Mesenchymal stem cell (in vitro differentiated cells and primary cell): Measurements from ENCODE around the gene BID. TPM values are rescaled to one million over a fixed set of nuclear protein-coding genes. Genes with fewer than 3 reads are reported as not detected.
A peak's percentile ranks its signal among the peaks of the same experiment; 100 is the strongest.

Source experiments
- DNase-seq: peaks from one replicate; pipeline ENCODE4 v3.0.0-alpha.2; 2013
- H2AFZ ChIP-seq: one replicate; pipeline ENCODE4 v1.6.1; 2013; ENCODE audit warnings: low read depth, mild to moderate bottlenecking, control low read depth, inconsistent platforms, low read length, moderate library complexity
- H2AK5ac ChIP-seq: 2 replicates; pipeline ENCODE4 v1.6.1; 2013; ENCODE audit warnings: low read length, moderate library complexity, mild to moderate bottlenecking, inconsistent platforms; ENCODE audit not compliant: severe bottlenecking
- H2BK120ac ChIP-seq: one replicate; pipeline ENCODE4 v1.6.1; 2013; ENCODE audit warnings: low read depth, mild to moderate bottlenecking, inconsistent platforms, low read length, moderate library complexity
- H2BK12ac ChIP-seq, 2 experiments: one replicate each; pipeline ENCODE4 v1.6.1; 2013; ENCODE audit warnings: inconsistent platforms in 2 of 2, low read length in 2 of 2, mild to moderate bottlenecking in 2 of 2, moderate library complexity in 2 of 2, control low read depth in 1 of 2
- H2BK15ac ChIP-seq: one replicate; pipeline ENCODE4 v1.6.1; 2013; ENCODE audit warnings: mild to moderate bottlenecking, low read depth, inconsistent platforms; ENCODE audit not compliant: poor library complexity, severe bottlenecking
- H2BK5ac ChIP-seq: 2 replicates; pipeline ENCODE4 v1.6.1; 2013; ENCODE audit warnings: low read depth, mild to moderate bottlenecking, low read length, control low read depth, inconsistent platforms; ENCODE audit not compliant: poor library complexity, severe bottlenecking
- H3K14ac ChIP-seq, 2 experiments: one replicate each; pipeline ENCODE4 v1.6.1; 2013; ENCODE audit warnings: inconsistent platforms in 2 of 2, low read length in 2 of 2, control low read depth in 1 of 2, mild to moderate bottlenecking in 1 of 2, moderate library complexity in 1 of 2
- H3K18ac ChIP-seq, 2 experiments: one replicate each; pipeline ENCODE4 v1.6.1; 2013; ENCODE audit warnings: inconsistent platforms in 2 of 2, low read length in 2 of 2, control low read depth in 1 of 2, low read depth in 1 of 2, mild to moderate bottlenecking in 1 of 2
- H3K23ac ChIP-seq, 2 experiments: one replicate each; pipeline ENCODE4 v1.6.1; 2013; ENCODE audit warnings: inconsistent platforms in 2 of 2, low read length in 2 of 2, mild to moderate bottlenecking in 2 of 2, moderate library complexity in 2 of 2, control low read depth in 1 of 2
- H3K27ac ChIP-seq: 2 replicates; pipeline ENCODE4 v1.5.1; 2013; ENCODE audit warnings: mild to moderate bottlenecking, moderate library complexity, low read length, control low read depth, inconsistent platforms; ENCODE audit not compliant: poor library complexity, severe bottlenecking
- H3K27me3 ChIP-seq, 2 experiments: 2 replicates each; pipeline versions ENCODE4 v1.6.1 to v1.7.0; 2013; ENCODE audit warnings: low read length in 2 of 2, mild to moderate bottlenecking in 2 of 2, moderate library complexity in 2 of 2, control low read depth in 1 of 2, inconsistent platforms in 1 of 2; ENCODE audit not compliant: control insufficient read depth in 1 of 2, insufficient read depth in 1 of 2
- H3K36me3 ChIP-seq, 2 experiments: 2 replicates each; pipeline versions ENCODE4 v1.6.1 to v1.7.0; 2013; ENCODE audit warnings: low read length in 2 of 2, control low read depth in 1 of 2, inconsistent platforms in 1 of 2, low read depth in 1 of 2, mild to moderate bottlenecking in 1 of 2; ENCODE audit not compliant: insufficient read depth in 2 of 2, control insufficient read depth in 1 of 2
- H3K4ac ChIP-seq, 2 experiments: one replicate each; pipeline ENCODE4 v1.6.1; 2013; ENCODE audit warnings: inconsistent platforms in 2 of 2, low read length in 2 of 2, mild to moderate bottlenecking in 2 of 2, moderate library complexity in 2 of 2, control low read depth in 1 of 2, low read depth in 1 of 2
- H3K4me1 ChIP-seq: 2 replicates; pipeline ENCODE4 v1.6.1; 2013; ENCODE audit warnings: low read depth, low read length, control low read depth; ENCODE audit not compliant: control insufficient read depth, insufficient read depth
- H3K4me2 ChIP-seq: 2 replicates; pipeline ENCODE4 v1.6.1; 2013; ENCODE audit warnings: low read length, mild to moderate bottlenecking, inconsistent platforms; ENCODE audit not compliant: poor library complexity, severe bottlenecking
- H3K4me3 ChIP-seq, 2 experiments: 2 replicates each; pipeline versions ENCODE4 v1.5.1 to v1.7.0; 2013; ENCODE audit warnings: low read length in 2 of 2, mild to moderate bottlenecking in 2 of 2, control low read depth in 1 of 2, low read depth in 1 of 2; ENCODE audit not compliant: insufficient read depth in 1 of 2
- H3K79me1 ChIP-seq: replicated peaks from 2 replicates; pipeline ENCODE4 v1.6.1; 2013; ENCODE audit warnings: mild to moderate bottlenecking, control low read depth, low read length, inconsistent platforms; ENCODE audit not compliant: poor library complexity, severe bottlenecking
- H3K9ac ChIP-seq: 2 replicates; pipeline ENCODE4 v1.7.0; 2013; ENCODE audit warnings: mild to moderate bottlenecking, low read length, moderate library complexity
- H3K9me3 ChIP-seq: 2 replicates; pipeline ENCODE4 v1.7.0; 2013; ENCODE audit warnings: mild to moderate bottlenecking, low read length; ENCODE audit not compliant: control insufficient read depth
- H4K8ac ChIP-seq: one replicate; pipeline ENCODE4 v1.6.1; 2013; ENCODE audit warnings: inconsistent platforms, mild to moderate bottlenecking, low read length, moderate library complexity
- H4K91ac ChIP-seq: one replicate; pipeline ENCODE4 v1.6.1; 2013; ENCODE audit warnings: mild to moderate bottlenecking, low read length, inconsistent platforms
- WGBS: methylation state at CpG from one replicate; pipeline ENCODE4 v1.1.7; 2013; ENCODE audit warnings: mixed read lengths; 5-methylcytosine and 5-hydroxymethylcytosine counted together
- polyA plus RNA-seq, 2 experiments: library from polyadenylated mRNA; stranded (reverse); fragments of 200-250 nt; gene quantifications; one replicate each; pipeline ENCODE4 v1.2.3, GENCODE V29; 2013

Gene BID
- polyA plus RNA-seq (2013, experiment 1 of 2): 25.7 TPM
- polyA plus RNA-seq (2013, experiment 2 of 2): 25.8 TPM

GRCh38 chr22:17774206-17774925, at the start of gene BID:
Gene BID (minus strand): TSS chr22:17774469. CDS start chr22:17750116, 24,353 bp downstream.
- Histone ChIP-seq H3K27ac (no peak within 1 kb of the TSS), H3K23ac (peak within 1 kb of the TSS in 1 of 2 experiments; percentile 18), H2AFZ (peak within 1 kb of the TSS; percentile 62), H3K79me1 (peaks cover 21% of the 10 kb centered on the region), H3K4me3 (peak within 1 kb of the TSS; percentile 80 to 81), H3K9ac (peak within 1 kb of the TSS; percentile 70), H3K36me3 (peaks cover 0 to 10% of the 10 kb centered on the region in 2 experiments), H2AK5ac (no peak within 1 kb of the TSS), H3K4me2 (peak within 1 kb of the TSS; percentile 82), H2BK15ac (peak within 1 kb of the TSS; percentile 12), H2BK12ac (peak within 1 kb of the TSS in 1 of 2 experiments; percentile 68), H3K18ac (peak within 1 kb of the TSS; percentile 44 to 72), H4K8ac (peak within 1 kb of the TSS; percentile 86), H3K9me3 (no peaks in the 10 kb centered on the region), H3K14ac (peak within 1 kb of the TSS in 1 of 2 experiments; percentile 70), H3K4me1 (peaks cover 31% of the 10 kb centered on the region), H3K27me3 (peaks cover 0 to under 1% of the 10 kb centered on the region in 2 experiments), H2BK120ac (no peak within 1 kb of the TSS), H4K91ac (no peak within 1 kb of the TSS), H2BK5ac (no peak within 1 kb of the TSS), H3K4ac (peak within 1 kb of the TSS in 1 of 2 experiments; percentile 53)
- DNase-seq: peak; percentile 29
- WGBS: 2% methylated on average over 21 of the region's 64 CpGs

DNA sequence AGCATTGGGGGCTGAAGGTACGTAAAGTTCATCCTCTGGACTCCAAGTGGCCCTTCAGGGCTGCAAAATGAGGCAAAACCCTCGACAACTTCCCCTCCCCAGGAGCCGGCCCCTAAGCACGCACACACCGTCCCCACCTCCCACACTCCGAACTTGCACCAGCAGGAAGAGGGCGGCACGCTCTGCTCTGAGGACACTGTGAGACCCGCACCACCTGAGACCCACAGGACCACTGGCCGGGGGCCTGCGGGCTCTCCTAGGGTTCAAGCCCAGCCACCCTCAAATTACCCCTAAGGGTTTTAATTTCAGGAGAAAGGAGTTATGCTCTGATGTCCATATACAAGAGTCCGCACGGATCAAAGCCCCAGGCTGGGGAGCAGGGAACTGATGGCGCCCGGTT, 49.7 kb upstream of the BID start:
- WGBS: 86% methylated on average over 13 of the region's 15 CpGs
- Histone ChIP-seq H3K4me2 (no peak overlapping the region), H3K36me3 (peaks cover 60 to 88% of the 10 kb centered on the region in 2 experiments)

GRCh38 chr22:17823226-17823625, 49.0 kb upstream of the BID start:
- Histone ChIP-seq H3K4me3 (no peak overlapping the region), H3K4ac (peak overlapping the region in 1 of 2 experiments; percentile 18), H3K36me3 (peaks cover 59 to 89% of the 10 kb centered on the region in 2 experiments), H3K27ac (no peak overlapping the region), H3K9me3 (no peaks in the 10 kb centered on the region), H3K9ac (no peak overlapping the region), H3K79me1 (peaks cover 47% of the 10 kb centered on the region), H4K8ac (no peak overlapping the region), H3K4me2 (no peak overlapping the region), H2AK5ac (no peak overlapping the region), H3K18ac (no peak overlapping the region), H2BK5ac (no peak overlapping the region), H3K23ac (no peak overlapping the region), H4K91ac (no peak overlapping the region), H2AFZ (no peak overlapping the region), H2BK12ac (no peak overlapping the region), H2BK120ac (no peak overlapping the region), H3K4me1 (peaks cover 4% of the 10 kb centered on the region), H3K27me3 (no peaks in the 10 kb centered on the region), H2BK15ac (no peak overlapping the region), H3K14ac (no peak overlapping the region)
- 100% methylated on average over 3 of the region's 4 CpGs for WGBS
- DNase-seq: no peak

More for the DNA sequence above, 49.7 kb upstream of the BID start:
- Histone ChIP-seq H3K4me3 (no peak overlapping the region), H4K8ac (no peak overlapping the region), H3K79me1 (peaks cover 53% of the 10 kb centered on the region), H3K14ac (no peak overlapping the region), H3K4me1 (peaks cover 5% of the 10 kb centered on the region), H3K27ac (no peak overlapping the region), H3K23ac (no peak overlapping the region), H2BK5ac (no peak overlapping the region), H3K4ac (no peak overlapping the region), H4K91ac (no peak overlapping the region), H2BK12ac (no peak overlapping the region), H2BK120ac (no peak overlapping the region), H3K9me3 (no peaks in the 10 kb centered on the region), H2BK15ac (no peak overlapping the region), H3K27me3 (no peaks in the 10 kb centered on the region), H2AK5ac (no peak overlapping the region), H3K9ac (no peak overlapping the region), H2AFZ (no peak overlapping the region), H3K18ac (no peak overlapping the region)
- no peak for DNase-seq

DNA sequence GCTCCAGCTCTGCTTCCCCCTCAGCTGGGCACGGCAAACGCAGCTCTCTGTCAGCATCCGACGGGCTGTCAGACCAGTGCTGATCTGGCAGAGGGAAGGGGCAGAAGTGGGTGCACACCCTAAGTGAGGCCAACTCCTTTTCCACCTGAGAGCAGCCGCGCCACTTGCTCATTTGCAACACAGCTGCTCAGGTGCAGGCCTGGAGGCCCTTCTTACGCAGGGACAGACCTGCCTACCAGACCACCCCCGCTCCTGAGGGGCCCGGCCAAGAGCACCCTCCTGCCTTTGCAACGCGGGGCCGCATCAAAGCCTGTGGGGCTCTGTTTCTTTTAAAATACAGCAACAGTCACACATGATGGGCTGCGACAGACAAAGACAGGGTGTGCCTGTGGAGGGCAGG, 47.8 kb upstream of the BID start:
- no peak overlapping the region for H3K4me3 ChIP-seq
- peaks cover 44% of the 10 kb centered on the region for H3K79me1 ChIP-seq
- no peak overlapping the region for H2AK5ac ChIP-seq
- H3K14ac ChIP-seq: peak overlapping the region in 1 of 2 experiments; percentile 41
- H3K9me3 ChIP-seq: no peaks in the 10 kb centered on the region
- peaks cover 52 to 89% of the 10 kb centered on the region in 2 experiments for H3K36me3 ChIP-seq
- H3K4me2 ChIP-seq: no peak overlapping the region
- no peaks in the 10 kb centered on the region for H3K27me3 ChIP-seq
- H3K23ac ChIP-seq: no peak overlapping the region
- no peak overlapping the region for H2AFZ ChIP-seq
- DNase-seq: no peak
- H4K91ac ChIP-seq: no peak overlapping the region
- no peak overlapping the region for H3K4ac ChIP-seq
- no peak overlapping the region for H2BK12ac ChIP-seq
- H4K8ac ChIP-seq: no peak overlapping the region
- H2BK5ac ChIP-seq: no peak overlapping the region
- no peak overlapping the region for H3K27ac ChIP-seq
- no peak overlapping the region for H2BK15ac ChIP-seq
- no peak overlapping the region for H2BK120ac ChIP-seq
- no peak overlapping the region for H3K9ac ChIP-seq
- 98% methylated on average over 13 of the region's 13 CpGs for WGBS
- no peak overlapping the region for H3K18ac ChIP-seq
- peaks cover 3% of the 10 kb centered on the region for H3K4me1 ChIP-seq
